Kidney (tissue), 14 donors: ENCODE data around the gene NCKAP5. TPM values are rescaled to one million over a fixed set of nuclear protein-coding genes. Genes with fewer than 3 reads are reported as not detected.

Source experiments
- DNase-seq, 5 donors: peaks; one replicate each; pipeline ENCODE4 v3.0.0-alpha.2; 2013 to 2020
- FAIRE-seq: peaks from 2 replicates; lab custom pipeline; 2012; peaks lifted over from hg19 to GRCh38; lab: Jason Lieb, UNC
- H3K27ac ChIP-seq, 2 donors: one replicate each; pipeline ENCODE4 v1.7.0; 2013; ENCODE audit warnings: low read depth in 2 of 2, low read length in 2 of 2, inconsistent platforms in 1 of 2
- H3K27me3 ChIP-seq: one replicate; pipeline ENCODE4 v1.7.1; 2013; ENCODE audit warnings: low read length, inconsistent platforms; ENCODE audit not compliant: control insufficient read depth, insufficient read depth
- H3K36me3 ChIP-seq, 3 donors: one replicate each; pipeline versions ENCODE4 v1.7.0 to v1.7.1; 2013; ENCODE audit warnings: low read length in 3 of 3, control low read depth in 1 of 3, inconsistent platforms in 1 of 3; ENCODE audit not compliant: insufficient read depth in 3 of 3, control insufficient read depth in 2 of 3
- H3K4me1 ChIP-seq, 3 donors: one replicate each; pipeline versions ENCODE4 v1.7.0 to v1.7.1; 2013; ENCODE audit warnings: low read length in 3 of 3, inconsistent platforms in 1 of 3, low read depth in 1 of 3; ENCODE audit not compliant: control insufficient read depth in 2 of 3, insufficient read depth in 2 of 3
- H3K4me3 ChIP-seq, 3 donors: one replicate each; pipeline versions ENCODE4 v1.7.0 to v1.8.1; 2013; ENCODE audit warnings: low read length in 3 of 3, control low read depth in 1 of 3, inconsistent platforms in 1 of 3
- H3K9ac ChIP-seq, 3 donors: one replicate each; pipeline versions ENCODE4 v1.7.0 to v1.7.1; 2013; ENCODE audit warnings: low read length in 3 of 3, control low read depth in 1 of 3, inconsistent platforms in 1 of 3
- H3K9me3 ChIP-seq, 3 donors: one replicate each; pipeline versions ENCODE4 v1.7.0 to v1.7.1; 2013; ENCODE audit warnings: low read length in 3 of 3, control low read depth in 1 of 3, inconsistent platforms in 1 of 3; ENCODE audit not compliant: control insufficient read depth in 2 of 3, insufficient read depth in 1 of 3
- CTCF ChIP-seq: IDR thresholded peaks from 3 replicates; pipeline ENCODE4 v1.5.1; 2012; ENCODE audit warnings: mild to moderate bottlenecking, moderate library complexity, borderline replicate concordance; ENCODE audit not compliant: insufficient read depth; ENCODE audit errors: extremely low read depth
- intact Hi-C: fragments of 100-400 bp; cut with DNase I; formaldehyde crosslinking; loops from one replicate; pipeline ENCODE4 v1.11.1; 2022
- polyA plus RNA-seq: library from polyadenylated mRNA; stranded (reverse); fragments of 350-450 nt; fragmentation: Illumina TruSeq; extraction: RNeasy Lipid Tissue Mini Kit (QIAGEN cat#74804); gene quantifications from one replicate; pipeline ENCODE4 v1.2.3, GENCODE V29; 2014; ENCODE audit warnings: low read depth, low replicate concordance; ENCODE audit not compliant: insufficient read depth
- total RNA-seq: library from RNA; stranded (reverse); fragmentation: NEBNext Ultra II Directional; extraction: Animal tissue kit (Norgen Biotek cat#: 25700); gene quantifications from one replicate; pipeline ENCODE4 v1.2.1, GENCODE V29; 2021
- donor health status: control.
- donor health status: control.
- donor health status: control.
- donor health status: control.
- donor health status: control.
- donor health status: DM: yes; HTN: yes; CAD: no.
- donor health status: Normal renal cell carcinoma (clear cell type).

The NCKAP5 gene
- total and polyA plus RNA-seq, 2 donors from 2014 or later, result 1.8 to 2.9 TPM

GRCh38 chr2:132676999-132677398, 891.3 kb downstream of the NCKAP5 start:
- Histone ChIP-seq H3K27ac (no peak overlapping the region), H3K4me1 (no peaks in the 10 kb centered on the region), H3K4me3 (no peak overlapping the region), H3K9ac (no peak overlapping the region), H3K27me3 (no peaks in the 10 kb centered on the region), H3K36me3 (no peaks in the 10 kb centered on the region), H3K9me3 (no peaks in the 10 kb centered on the region)
- FAIRE-seq, result no peak
- TF ChIP-seq CTCF, result no peak
- no peak for DNase-seq
- intact Hi-C loops, result no loop called here

GRCh38 chr2:132671151-132671835, 897.0 kb downstream of the NCKAP5 start:
- Histone ChIP-seq H3K4me1 (peaks cover 0 to 13% (median 5%) of the 10 kb centered on the region in 3 donors), H3K27ac (no peak overlapping the region), H3K27me3 (no peaks in the 10 kb centered on the region), H3K9ac (no peak overlapping the region), H3K9me3 (no peaks in the 10 kb centered on the region), H3K36me3 (no peaks in the 10 kb centered on the region), H3K4me3 (peak overlapping the region; percentile 24 to 61 (median 41))
- TF ChIP-seq CTCF, result no peak
- FAIRE-seq (no peak), DNase-seq (peak in 4 of 5 donors; percentile 42 to 64 (median 62))
- intact Hi-C loops, result no loop called here

GRCh38 chr2:132670496-132671150, 897.6 kb downstream of the NCKAP5 start:
- Histone ChIP-seq H3K4me3 (peak overlapping the region; percentile 24 to 61 (median 48)), H3K4me1 (peaks cover 0 to 13% (median 5%) of the 10 kb centered on the region in 3 donors), H3K27ac (no peak overlapping the region), H3K9me3 (no peaks in the 10 kb centered on the region), H3K36me3 (no peaks in the 10 kb centered on the region), H3K9ac (no peak overlapping the region), H3K27me3 (no peaks in the 10 kb centered on the region)
- TF ChIP-seq CTCF, result no peak
- DNase-seq (peak; percentile 58 to 82 (median 64)), FAIRE-seq (no peak)
- intact Hi-C loops, result no loop called here
